ENCODE measurements around the gene FNDC3B. TPM values are rescaled to one million over a fixed set of nuclear protein-coding genes. Genes with fewer than 3 reads are reported as not detected.

Gene FNDC3B
- total and polyA plus RNA-seq, 2 of the 8 experiments (the other 6 are each of a cell fraction or from before 2014, with no cell fraction given) = 14.1 to 44.4 TPM

- TF ChIP-seq SIRT6 (IDR thresholded peaks at IDR 0.05; ENCODE audit: low read length) = no peak
- TF ChIP-seq GABPA (IDR thresholded peaks at IDR 0.05; ENCODE audit: borderline replicate concordance, insufficient read depth, low read length) = no peak
- no peak for TF ChIP-seq CBX5 (IDR thresholded peaks at IDR 0.05; ENCODE audit: low read depth, low read length)
Measured at GRCh38 chr3:172068977-172069376, 29.6 kb downstream of the FNDC3B start (continued).
